Activated CD4-positive, alpha-beta T cell treated with anti-CD3 and anti-CD28 coated beads, Interleukin-2, amount 10 ng/mL, durations not matched to agents 24 days and 14 days (primary cell): Measurements from ENCODE around the gene MYCBP2. TPM values are rescaled to one million over a fixed set of nuclear protein-coding genes. Genes with fewer than 3 reads are reported as not detected.
A peak's percentile ranks its signal among the peaks of the same experiment; 100 is the strongest.
"Not testable (repeated sequence)": the region's sequence is repeated elsewhere in the genome, so short reads cannot be mapped to it uniquely, and the experiment has no call there.

Experiments
- DNase-seq: peaks from one replicate; pipeline ENCODE4 v3.0.0; 2022
- H3K27ac Mint-ChIP-seq: one replicate; pipeline ENCODE4 v1.8.0; 2022; ENCODE audit warnings: mild to moderate bottlenecking, mixed read lengths
- H3K27me3 Mint-ChIP-seq: one replicate; pipeline ENCODE4 v1.8.0; 2022; ENCODE audit warnings: mixed read lengths
- H3K36me3 Mint-ChIP-seq: one replicate; pipeline ENCODE4 v1.8.0; 2022; ENCODE audit warnings: low read depth, mild to moderate bottlenecking, mixed read lengths
- H3K4me1 Mint-ChIP-seq: one replicate; pipeline ENCODE4 v1.8.0; 2021; ENCODE audit warnings: mixed read lengths
- H3K4me3 Mint-ChIP-seq: one replicate; pipeline ENCODE4 v1.8.0; 2022; ENCODE audit warnings: mild to moderate bottlenecking, moderate library complexity, mixed read lengths
- H3K9me3 Mint-ChIP-seq: one replicate; pipeline ENCODE4 v1.8.0; 2021; ENCODE audit warnings: mixed read lengths
- intact Hi-C: fragments of 100-400 bp; cut with micrococcal nuclease; formaldehyde crosslinking; loops from one replicate; pipeline ENCODE4 v1.15.1; 2023
- total RNA-seq: library from RNA; stranded (reverse); gene quantifications from 2 replicates; pipeline ENCODE4 v1.2.3, GENCODE V29; 2022

The MYCBP2 gene
- total RNA-seq, 1 donor from 2014 or later, result 119 TPM

DNA sequence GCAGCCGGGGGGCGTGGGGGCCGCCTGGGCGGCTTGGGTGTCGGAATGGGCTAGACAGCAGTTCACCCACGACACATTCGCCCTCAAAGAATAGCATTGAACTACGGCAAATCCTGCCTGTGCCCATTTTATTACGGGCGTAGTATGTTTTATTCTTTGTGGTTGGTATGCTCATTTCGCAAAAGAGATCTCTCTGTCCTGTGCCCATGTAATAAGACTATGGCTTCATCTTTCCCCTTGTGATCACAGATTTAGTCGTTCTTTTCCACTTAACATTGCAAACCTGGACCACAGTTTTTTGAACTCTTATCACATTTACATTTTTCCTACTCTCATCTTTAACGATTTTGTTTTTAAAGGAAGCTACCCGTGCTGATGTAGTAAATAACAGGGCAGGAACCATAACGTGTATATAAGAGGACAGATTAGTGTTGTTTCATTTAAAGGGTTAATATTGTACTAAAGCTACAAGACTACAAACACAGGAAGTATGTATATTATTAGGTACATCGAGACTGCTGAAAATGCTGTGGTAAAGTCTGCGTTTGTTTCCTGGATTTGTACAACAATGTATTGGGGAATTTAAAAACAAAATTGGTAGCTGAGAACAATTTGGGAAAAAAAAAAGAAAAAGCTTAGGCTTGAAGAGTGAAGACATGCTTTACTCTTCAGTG lies 3.2 kb upstream of the MYCBP2 start:
- peaks cover 9% of the 10 kb centered on the region for H3K27me3 Mint-ChIP-seq
- peak overlapping the region; percentile 87 for H3K4me3 Mint-ChIP-seq
- no peaks in the 10 kb centered on the region for H3K9me3 Mint-ChIP-seq
- H3K27ac Mint-ChIP-seq, result peak overlapping the region; percentile 99
- intact Hi-C loops, result loop anchor here (1.0 to 10.0 kb wide), 13 partner anchors 15 to 1848 kb away; partner anchors contain the start of genes CLN5, FBXL3, KCTD12 and SLAIN1
- peaks cover 29% of the 10 kb centered on the region for H3K4me1 Mint-ChIP-seq
- no peak for DNase-seq
- H3K36me3 Mint-ChIP-seq, result peaks cover 6% of the 10 kb centered on the region

DNA sequence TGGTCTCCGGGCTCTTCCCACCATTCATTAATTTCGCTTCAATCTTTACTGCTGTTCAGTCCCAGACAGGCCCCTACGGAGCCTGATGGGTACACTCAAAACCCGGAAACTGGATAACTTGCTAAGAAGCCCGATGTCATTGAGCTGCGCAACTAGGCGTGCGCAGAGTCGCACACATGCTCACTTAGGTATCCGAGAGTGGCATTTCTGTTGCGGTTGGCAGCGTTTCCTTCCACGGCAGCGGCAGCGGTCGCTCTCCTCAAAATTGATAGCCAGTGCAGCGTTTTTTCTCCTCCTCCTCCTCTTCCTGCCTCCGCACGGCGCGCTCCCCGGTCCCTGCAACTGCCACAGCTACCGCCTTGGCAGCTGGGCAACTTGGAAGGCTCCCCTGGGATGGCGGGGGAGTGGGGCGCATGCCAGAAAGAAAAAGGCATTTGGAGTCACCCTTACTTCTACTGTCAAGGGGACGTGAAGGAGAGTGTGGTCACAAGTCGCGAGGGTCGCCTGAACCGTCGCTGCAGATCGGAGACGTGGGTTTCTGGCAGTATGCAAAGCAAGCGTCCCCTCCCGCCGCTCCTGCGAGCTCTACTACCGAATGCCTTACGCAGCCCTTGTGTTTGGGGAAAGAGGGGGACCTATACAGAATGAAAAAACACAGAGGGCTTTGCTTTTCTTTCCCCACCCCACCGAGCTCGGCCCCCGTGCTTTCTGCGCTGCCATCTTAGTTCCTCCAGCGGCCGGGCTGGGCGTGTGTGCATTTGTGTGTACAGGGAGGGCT lies 2.4 kb upstream of the MYCBP2 start:
- H3K27ac Mint-ChIP-seq, result peak overlapping the region; percentile 99
- H3K4me3 Mint-ChIP-seq, result peak overlapping the region; percentile 87
- H3K27me3 Mint-ChIP-seq, result peaks cover 8% of the 10 kb centered on the region
- DNase-seq, result peak; percentile 97
- no peaks in the 10 kb centered on the region for H3K9me3 Mint-ChIP-seq
- H3K4me1 Mint-ChIP-seq, result peaks cover 33% of the 10 kb centered on the region
- intact Hi-C loops, result loop anchor here (1.0 to 5.0 kb wide), 11 partner anchors 38 to 1847 kb away; partner anchors contain the start of genes CLN5, FBXL3, KCTD12 and SLAIN1
- peaks cover 6% of the 10 kb centered on the region for H3K36me3 Mint-ChIP-seq

DNA sequence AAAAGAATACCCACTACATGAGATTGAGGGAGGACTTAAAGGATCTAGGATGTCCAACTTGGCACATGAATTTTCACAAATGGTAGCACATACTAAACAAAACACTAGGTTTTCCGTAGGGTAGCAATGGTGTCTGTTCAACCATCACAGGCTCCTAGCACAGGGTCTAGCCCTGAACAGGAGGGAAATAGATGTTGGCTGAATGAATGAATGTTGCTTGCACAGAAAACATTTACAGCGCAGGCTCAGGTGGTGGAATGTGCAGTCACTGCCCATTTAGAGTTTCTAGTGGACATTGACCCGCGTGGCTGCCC lies 1.9 kb upstream of the MYCBP2 start:
- H3K4me3 Mint-ChIP-seq, result peak overlapping the region; percentile 87
- intact Hi-C loops, result loop anchor here (1.0 to 5.0 kb wide), 11 partner anchors 37 to 1846 kb away; partner anchors contain the start of genes CLN5, FBXL3, KCTD12 and SLAIN1
- peaks cover 2% of the 10 kb centered on the region for H3K9me3 Mint-ChIP-seq
- peaks cover 38% of the 10 kb centered on the region for H3K4me1 Mint-ChIP-seq
- peak overlapping the region; percentile 99 for H3K27ac Mint-ChIP-seq
- H3K27me3 Mint-ChIP-seq, result peaks cover 4% of the 10 kb centered on the region
- DNase-seq, result no peak
- H3K36me3 Mint-ChIP-seq, result peaks cover 10% of the 10 kb centered on the region

DNA sequence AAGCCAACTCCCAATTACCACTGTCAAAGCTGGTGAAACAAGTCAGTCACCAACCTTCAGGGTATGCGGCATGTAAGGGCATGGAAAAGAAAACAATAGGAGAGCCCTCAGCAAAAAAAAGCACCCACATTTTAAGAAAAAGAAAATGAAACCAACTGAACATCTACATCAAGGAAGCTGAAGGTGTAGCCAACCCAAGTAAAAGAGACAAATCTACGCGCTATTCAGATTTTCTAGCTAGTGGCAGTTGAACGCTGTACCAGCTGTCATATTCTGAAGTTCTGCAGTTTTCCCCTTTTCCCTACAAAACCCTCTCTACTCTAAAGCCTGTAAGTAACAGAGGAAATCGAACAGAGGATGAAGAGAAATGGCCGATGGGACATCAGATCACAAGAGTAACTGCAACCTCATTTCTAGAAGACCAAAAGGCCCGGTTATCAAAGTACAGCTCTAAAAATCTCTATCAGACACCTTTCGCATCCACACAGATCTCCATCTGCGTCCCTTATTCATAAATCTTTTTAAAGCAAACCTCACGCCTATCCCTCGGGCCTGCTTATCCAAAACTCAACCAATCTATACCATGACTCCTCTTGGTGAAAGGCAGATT lies 1.4 kb downstream of the MYCBP2 start:
- Mint-ChIP-seq H3K27ac (peak overlapping the region; percentile 97), H3K27me3 (peaks cover 2% of the 10 kb centered on the region), H3K36me3 (peaks cover 16% of the 10 kb centered on the region), H3K4me3 (peak overlapping the region; percentile 97), H3K4me1 (peaks cover 62% of the 10 kb centered on the region), H3K9me3 (peaks cover 3% of the 10 kb centered on the region)
- intact Hi-C loops, result loop anchor here (1.0 to 5.0 kb wide), 6 partner anchors 34 to 1843 kb away; partner anchors contain the start of genes KCTD12 and TBC1D4
- DNase-seq, result peak; percentile 78

DNA sequence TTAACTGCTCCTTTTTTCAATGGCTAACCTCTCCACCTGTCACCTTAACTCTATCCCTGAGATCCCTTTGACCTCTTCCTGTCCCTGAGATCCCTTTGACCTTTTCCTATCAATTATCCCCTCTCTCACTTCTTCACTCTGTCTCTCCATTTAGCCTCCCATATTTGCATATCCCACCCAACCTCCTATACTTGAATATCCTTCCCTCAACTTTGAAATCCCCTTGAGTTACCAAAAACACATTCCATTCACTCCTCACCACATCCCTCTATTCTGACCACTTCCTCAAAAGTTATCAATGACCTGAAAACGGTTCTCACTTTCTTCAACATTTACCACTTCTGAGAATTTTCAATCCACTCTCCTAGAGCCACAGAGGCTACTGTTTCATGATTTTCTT lies 3.0 kb downstream of the MYCBP2 start:
- H3K9me3 Mint-ChIP-seq, result peaks cover 3% of the 10 kb centered on the region
- DNase-seq, result no peak

DNA sequence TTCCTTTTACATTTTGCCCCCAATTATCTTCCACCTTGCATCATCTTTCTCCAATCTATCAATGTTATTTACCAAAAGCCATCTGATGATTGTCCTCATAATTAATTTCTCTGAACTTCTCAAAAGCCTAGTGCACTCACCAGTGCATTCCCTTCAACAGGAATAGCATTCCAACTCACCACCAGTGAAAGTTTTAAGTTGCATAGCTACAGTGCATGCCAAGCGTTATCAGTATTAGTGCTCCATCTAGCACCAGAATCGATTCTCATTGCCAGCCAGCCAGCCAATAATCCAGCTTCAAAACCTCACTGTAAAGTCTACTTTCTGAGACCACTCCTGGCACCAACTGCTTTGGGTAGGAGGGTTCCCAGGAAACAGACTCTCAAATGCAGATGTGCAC lies 7.4 kb downstream of the MYCBP2 start:
- H3K36me3 Mint-ChIP-seq, result peaks cover 13% of the 10 kb centered on the region
- H3K27ac Mint-ChIP-seq, result no peak overlapping the region
- H3K27me3 Mint-ChIP-seq, result no peaks in the 10 kb centered on the region
- no peak overlapping the region for H3K4me3 Mint-ChIP-seq
- no peak for DNase-seq
- intact Hi-C loops, result no loop called here
- peaks cover 3% of the 10 kb centered on the region for H3K9me3 Mint-ChIP-seq
- peaks cover 64% of the 10 kb centered on the region for H3K4me1 Mint-ChIP-seq

More for the DNA sequence above, 3.0 kb downstream of the MYCBP2 start:
- peak overlapping the region; percentile 8 for H3K27ac Mint-ChIP-seq
- H3K4me1 Mint-ChIP-seq, result peaks cover 63% of the 10 kb centered on the region
- peak overlapping the region; percentile 97 for H3K4me3 Mint-ChIP-seq
- intact Hi-C loops, result no loop called here
- peaks cover 2% of the 10 kb centered on the region for H3K27me3 Mint-ChIP-seq
- peaks cover 16% of the 10 kb centered on the region for H3K36me3 Mint-ChIP-seq

DNA sequence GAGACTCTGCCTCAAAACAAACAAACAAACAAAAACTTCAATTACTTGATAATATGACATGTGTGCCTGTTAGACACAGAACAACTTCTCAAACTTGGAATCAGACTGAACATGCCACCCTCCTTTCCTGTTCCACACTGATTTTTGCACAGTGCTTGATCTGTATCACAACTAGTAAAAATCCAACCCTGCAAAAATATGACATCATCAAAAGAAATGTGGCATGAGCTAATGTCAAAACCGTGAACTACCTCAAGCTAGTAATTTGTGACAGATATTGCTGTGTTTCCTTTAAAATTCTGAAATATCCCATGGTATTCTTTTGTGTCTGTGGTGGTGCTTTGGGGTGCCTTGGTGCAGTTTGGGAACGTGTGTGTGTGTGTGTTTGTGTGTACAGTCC lies 8.2 kb downstream of the MYCBP2 start:
- H3K9me3 Mint-ChIP-seq, result peaks cover under 1% of the 10 kb centered on the region
- peaks cover 9% of the 10 kb centered on the region for H3K36me3 Mint-ChIP-seq
- H3K4me1 Mint-ChIP-seq, result peaks cover 65% of the 10 kb centered on the region
- no peak for DNase-seq
- H3K27me3 Mint-ChIP-seq, result no peaks in the 10 kb centered on the region
- intact Hi-C loops, result no loop called here
- no peak overlapping the region for H3K4me3 Mint-ChIP-seq
- no peak overlapping the region for H3K27ac Mint-ChIP-seq

DNA sequence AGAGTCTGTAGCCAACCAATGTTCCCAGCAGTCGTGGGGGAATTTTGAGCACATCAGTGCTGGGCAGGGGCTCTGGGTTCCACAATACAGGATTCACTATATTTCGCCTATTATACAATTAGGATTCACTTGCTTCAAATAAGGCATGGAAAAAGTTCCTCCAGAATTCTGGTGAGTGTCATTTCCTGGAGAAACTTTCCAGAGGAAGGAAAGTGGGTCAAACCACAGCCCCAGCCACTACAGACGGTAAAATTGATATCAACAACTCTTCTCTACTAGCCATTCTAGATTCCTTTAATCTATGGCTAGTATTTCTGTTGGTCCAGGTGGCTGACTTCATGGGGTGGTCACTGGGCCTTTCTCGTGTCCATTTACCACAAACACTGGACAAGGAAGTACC lies 10.5 kb downstream of the MYCBP2 start:
- intact Hi-C loops, result no loop called here
- no peak overlapping the region for H3K27ac Mint-ChIP-seq

DNA sequence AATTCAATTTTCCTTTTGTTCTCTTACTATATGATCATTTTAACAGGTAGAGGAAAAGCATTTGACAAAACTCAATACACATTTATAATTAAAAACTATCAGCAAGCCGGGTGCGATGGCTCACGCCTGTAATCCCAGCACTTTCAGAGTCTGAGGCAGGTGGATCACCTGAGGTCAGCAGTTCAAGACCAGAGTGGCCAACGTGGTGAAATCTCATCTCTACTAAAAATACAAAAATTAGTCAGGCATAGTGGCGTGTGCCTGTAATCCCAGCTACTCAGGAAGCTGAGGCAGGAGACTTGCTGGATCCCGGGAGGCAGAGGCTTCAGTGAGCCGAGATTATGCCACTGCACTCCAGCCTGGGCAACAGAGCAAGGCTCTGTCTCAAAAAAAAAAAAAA lies 11.4 kb downstream of the MYCBP2 start:
- intact Hi-C loops, H3K27ac Mint-ChIP-seq, DNase-seq, H3K27me3 Mint-ChIP-seq, H3K9me3 Mint-ChIP-seq, H3K4me3 Mint-ChIP-seq: not testable (repeated sequence)
- peaks cover 10% of the 10 kb centered on the region for H3K36me3 Mint-ChIP-seq
- H3K4me1 Mint-ChIP-seq, result peaks cover 57% of the 10 kb centered on the region

More for the DNA sequence above, 10.5 kb downstream of the MYCBP2 start:
- peaks cover 54% of the 10 kb centered on the region for H3K4me1 Mint-ChIP-seq
- H3K36me3 Mint-ChIP-seq, result peaks cover 8% of the 10 kb centered on the region
- no peaks in the 10 kb centered on the region for H3K27me3 Mint-ChIP-seq
- no peak overlapping the region for H3K4me3 Mint-ChIP-seq
- no peaks in the 10 kb centered on the region for H3K9me3 Mint-ChIP-seq
- no peak for DNase-seq

DNA sequence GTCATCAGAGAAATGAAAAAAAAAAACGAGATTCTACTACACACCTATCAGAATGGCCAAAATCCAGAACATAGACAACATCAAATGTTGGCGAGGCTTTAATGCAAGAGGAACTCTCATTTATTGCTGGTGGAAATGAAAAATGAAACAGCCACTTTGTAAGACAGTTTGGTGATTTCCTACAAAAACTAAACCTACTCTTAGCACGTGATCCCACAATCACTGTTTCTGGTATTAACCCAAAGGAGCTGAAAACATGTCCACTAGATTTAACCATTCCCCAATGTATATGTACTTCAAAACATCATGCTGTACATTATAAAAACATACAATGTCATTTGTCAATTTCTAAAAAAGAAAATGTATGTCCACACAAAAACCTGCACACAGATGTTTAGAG lies 13.0 kb downstream of the MYCBP2 start:
- H3K9me3 Mint-ChIP-seq, result no peaks in the 10 kb centered on the region
- H3K27me3 Mint-ChIP-seq, result no peaks in the 10 kb centered on the region
- H3K4me1 Mint-ChIP-seq, result peaks cover 59% of the 10 kb centered on the region
- intact Hi-C loops, result no loop called here
- H3K4me3 Mint-ChIP-seq, result no peak overlapping the region
- no peak for DNase-seq
- H3K36me3 Mint-ChIP-seq, result peaks cover 10% of the 10 kb centered on the region
- no peak overlapping the region for H3K27ac Mint-ChIP-seq

DNA sequence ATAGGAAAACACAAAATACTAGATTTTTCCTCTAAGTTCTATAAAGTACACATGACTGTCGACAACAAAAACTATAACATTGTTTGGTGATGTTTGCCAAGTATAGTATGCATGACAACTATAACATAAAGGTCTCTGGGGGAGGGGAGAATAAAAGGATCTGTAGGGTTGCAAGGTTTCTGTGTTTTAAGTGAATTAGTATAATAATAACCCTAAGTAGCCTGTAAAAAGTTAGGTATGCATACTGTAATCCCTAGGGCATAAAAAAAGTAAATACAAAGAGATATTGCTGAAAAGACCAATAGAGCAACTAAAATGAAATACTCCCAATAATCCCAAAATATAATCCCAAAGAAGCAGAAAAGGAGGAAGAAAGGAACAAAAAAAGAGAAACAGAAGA lies 14.6 kb downstream of the MYCBP2 start:
- Mint-ChIP-seq H3K27ac (no peak overlapping the region), H3K36me3 (peaks cover 16% of the 10 kb centered on the region), H3K27me3 (no peaks in the 10 kb centered on the region), H3K4me1 (peaks cover 65% of the 10 kb centered on the region), H3K4me3 (no peak overlapping the region), H3K9me3 (no peaks in the 10 kb centered on the region)
- intact Hi-C loops, result no loop called here
- no peak for DNase-seq

DNA sequence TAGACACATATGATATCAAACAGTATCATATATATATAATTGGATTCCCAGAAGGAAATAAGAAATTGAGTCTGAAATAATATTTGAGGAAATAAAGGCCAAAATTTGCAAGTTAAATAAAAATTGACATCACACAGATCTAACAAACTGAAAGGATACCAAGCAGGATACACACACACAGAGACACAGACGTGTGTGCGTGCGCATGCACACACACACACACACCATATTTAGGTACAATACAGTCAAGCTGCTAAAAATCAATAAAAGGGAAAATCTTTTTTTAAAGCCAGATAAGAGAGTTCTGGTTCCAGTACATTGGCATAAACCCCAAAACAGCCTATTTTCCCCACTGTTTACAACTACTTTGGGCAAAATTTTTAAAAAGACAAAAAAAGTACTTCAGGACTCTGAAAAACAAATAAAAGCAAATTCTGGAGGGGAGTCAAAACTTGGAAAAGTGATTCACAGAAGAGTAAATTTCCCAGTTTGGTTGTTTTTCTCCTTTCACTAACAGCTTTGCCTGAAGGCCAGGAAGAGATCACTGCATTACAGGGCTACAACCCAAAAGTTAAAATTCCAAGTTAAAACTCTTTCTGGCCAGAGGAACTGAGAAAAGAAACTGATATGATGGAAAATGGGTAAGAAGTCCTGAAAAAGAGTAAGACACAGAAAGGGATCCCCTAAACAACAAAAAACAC lies 16.2 kb downstream of the MYCBP2 start:
- DNase-seq, result peak; percentile 15
- Mint-ChIP-seq H3K4me1 (peaks cover 63% of the 10 kb centered on the region), H3K27me3 (no peaks in the 10 kb centered on the region), H3K27ac (no peak overlapping the region), H3K4me3 (no peak overlapping the region), H3K36me3 (peaks cover 15% of the 10 kb centered on the region), H3K9me3 (no peaks in the 10 kb centered on the region)
- intact Hi-C loops, result no loop called here

DNA sequence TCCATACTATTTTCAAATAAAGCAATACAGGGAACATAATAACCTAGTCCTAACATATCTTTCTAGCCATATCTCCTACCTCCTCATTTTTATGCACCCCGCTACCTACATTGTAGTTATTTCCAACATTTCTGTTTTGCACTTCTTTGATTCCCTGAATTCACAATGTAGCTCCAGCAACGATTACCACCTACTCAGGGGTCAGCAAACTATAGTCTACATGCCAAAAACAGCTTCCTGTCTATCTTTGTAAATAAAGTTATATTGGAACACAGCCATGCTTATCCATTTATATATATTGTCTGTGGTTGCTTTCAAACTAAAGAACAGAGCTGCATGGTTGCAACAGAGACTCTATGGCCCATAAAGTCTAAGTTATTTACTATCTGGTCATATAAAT lies 16.7 kb downstream of the MYCBP2 start:
- Mint-ChIP-seq H3K36me3 (peaks cover 17% of the 10 kb centered on the region), H3K4me3 (no peak overlapping the region), H3K9me3 (no peaks in the 10 kb centered on the region), H3K4me1 (peaks cover 68% of the 10 kb centered on the region), H3K27me3 (no peaks in the 10 kb centered on the region), H3K27ac (no peak overlapping the region)
- peak; percentile 43 for DNase-seq
- intact Hi-C loops, result no loop called here
